HG03097 (cell line): Measurements from ENCODE around the gene SCMH1.
"Not testable (repeated sequence)": the region's sequence is repeated elsewhere in the genome, so short reads cannot be mapped to it uniquely, and the experiment has no call there.

Source experiments
- ATAC-seq: cut with Tn5 transposase; IDR thresholded peaks from one replicate; pipeline ENCODE4 v1.9.1; 2021; ENCODE audit not compliant: unreplicated experiment, low FRiP score

SCMH1 gene

DNA sequence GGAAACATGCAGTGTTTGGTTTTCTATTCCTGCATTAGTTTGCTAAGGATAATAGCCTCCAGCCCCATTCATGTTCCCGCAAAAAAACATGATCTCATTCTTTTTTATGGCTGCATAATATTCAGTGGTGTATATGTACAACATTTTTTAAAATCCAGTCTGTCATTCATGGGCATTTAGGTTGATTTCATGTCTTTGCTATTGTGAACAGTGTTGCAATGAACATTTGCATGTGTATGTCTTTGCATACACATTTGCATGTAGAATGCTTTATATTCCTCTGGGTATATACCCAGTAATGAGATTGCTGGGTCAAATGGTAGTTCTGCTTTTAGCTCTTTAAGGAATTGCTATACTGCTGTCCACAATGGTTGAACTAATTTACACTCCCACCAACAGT lies 9.0 kb upstream of the SCMH1 start:
- ATAC-seq = not testable (repeated sequence)

DNA sequence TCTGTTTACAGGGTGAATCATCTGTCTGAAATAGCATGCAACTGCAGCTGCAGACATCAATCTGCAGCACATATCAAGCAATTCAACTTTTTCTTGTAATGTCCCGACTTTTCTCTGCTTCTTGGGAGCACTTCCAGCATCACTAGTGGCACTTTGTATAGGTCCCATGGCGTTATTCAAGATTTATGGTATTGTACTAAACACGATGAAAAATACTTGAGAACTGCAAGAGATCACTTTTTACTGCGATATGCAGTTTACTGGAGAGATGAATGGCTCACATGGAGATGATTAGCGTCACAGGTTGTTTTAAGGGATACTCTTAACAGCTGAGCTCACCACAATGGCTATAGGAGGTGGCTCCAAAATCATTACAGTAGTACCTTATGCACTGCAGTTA lies 7.2 kb upstream of the SCMH1 start:
- no peak for ATAC-seq

DNA sequence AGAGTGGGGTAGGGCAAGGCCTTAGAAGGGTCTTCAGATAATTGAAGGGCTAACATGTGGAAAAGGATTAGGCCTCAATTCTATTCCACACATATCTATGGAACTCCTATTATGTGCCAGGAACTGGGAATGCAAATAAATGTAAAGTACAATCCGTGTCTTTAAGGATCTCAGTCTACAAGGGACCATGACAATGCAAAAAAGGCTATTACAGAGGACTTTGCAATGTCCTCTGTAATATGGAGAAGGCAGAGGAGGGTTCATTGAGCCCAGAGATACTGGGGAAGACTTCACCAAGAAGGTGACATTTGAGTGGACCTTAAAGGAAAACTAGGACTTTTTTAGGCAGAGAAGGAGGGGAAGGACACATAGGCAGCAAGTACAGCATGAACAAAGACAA lies 4.5 kb upstream of the SCMH1 start:
- no peak for ATAC-seq

DNA sequence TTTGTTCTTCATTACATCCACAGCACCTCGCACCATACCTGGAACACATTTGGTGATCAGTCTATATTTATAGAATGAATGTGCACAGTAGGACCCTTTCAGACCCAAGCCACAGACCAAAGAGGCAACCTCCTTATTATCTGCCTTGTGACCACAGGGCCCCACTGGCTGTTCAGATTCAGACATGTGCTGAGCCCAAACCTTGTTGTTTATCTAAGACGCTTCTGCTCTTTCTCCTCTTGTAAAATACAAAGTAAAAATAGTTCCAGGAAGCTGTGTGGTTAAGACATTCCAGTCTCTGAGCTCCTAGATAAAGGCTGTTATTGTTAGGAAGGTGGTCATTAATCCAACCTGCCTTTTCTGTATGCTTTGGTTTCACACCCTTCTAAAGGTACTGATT lies 3.6 kb upstream of the SCMH1 start:
- ATAC-seq = no peak

DNA sequence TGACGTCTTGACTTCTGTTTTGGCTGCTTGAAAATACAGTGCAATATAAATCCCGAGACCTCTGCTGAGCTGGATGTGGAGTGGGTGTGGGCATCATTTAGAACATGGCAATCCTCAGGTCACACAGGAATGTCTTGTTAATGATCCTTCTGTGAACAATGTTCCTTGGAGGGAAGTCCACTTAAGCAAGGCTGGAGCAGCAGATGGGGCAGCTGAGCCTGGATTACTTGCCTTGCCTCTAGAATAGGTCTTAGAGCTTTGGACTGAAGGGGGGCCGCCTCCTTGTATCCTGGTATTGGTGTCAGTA lies 926 bp upstream of the SCMH1 start:
- no peak for ATAC-seq

DNA sequence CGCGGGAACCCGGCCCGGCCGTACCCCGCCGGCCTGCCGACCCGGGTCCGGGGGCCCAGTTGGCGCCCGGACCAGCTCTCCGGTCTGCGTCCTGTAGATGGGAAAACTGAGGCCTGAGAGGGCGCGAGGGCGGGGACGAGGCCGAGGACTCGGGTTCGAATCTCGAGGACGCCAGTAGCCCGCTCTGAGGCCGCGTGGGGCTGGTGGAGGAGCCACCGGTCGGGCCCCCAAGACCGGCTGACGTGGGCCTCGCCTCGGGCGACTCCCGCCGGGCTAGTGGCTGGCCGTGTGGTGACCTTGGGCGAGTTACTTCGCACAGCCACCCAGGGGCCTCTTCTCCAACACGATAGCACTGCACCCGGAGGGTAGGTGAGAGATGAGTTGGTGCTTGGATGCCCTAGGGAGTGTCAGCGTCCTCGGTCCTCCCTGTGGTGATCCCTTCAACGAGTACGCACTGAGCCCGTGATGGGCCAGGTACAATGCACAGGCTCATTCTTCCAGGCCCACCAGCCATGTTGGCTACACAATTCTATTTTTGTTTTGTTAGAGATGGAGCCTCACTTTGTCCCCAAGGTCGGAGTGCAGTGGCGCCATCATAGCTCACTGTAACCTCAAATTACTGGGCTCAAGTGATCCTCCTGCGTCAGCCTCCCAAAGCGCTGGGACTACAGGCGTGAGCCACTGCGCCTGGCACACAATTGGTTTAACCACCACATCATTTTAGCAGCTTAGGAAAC lies 404 bp upstream of the SCMH1 start:
- peak; percentile 3 for ATAC-seq

DNA sequence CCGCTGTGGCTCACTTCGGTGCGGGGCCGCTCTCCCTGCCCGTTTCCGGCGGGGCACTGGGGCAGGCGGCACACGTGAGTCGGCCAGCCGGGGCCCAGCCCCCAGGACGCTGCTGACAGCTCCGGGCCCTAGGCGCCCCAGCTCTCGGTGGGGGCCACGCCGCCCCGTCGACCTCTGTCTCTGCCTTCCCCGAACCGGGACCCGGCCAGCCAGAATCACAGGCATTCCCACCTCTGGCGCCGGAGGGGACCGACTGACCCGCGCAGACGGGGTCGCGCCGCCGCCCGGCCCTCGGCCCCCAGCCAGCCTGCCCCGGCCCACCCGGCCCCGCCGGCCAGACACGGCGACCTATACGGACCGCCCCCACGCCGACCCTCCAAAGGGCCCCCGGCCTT lies 755 bp downstream of the SCMH1 start:
- ATAC-seq = peak; percentile 46

DNA sequence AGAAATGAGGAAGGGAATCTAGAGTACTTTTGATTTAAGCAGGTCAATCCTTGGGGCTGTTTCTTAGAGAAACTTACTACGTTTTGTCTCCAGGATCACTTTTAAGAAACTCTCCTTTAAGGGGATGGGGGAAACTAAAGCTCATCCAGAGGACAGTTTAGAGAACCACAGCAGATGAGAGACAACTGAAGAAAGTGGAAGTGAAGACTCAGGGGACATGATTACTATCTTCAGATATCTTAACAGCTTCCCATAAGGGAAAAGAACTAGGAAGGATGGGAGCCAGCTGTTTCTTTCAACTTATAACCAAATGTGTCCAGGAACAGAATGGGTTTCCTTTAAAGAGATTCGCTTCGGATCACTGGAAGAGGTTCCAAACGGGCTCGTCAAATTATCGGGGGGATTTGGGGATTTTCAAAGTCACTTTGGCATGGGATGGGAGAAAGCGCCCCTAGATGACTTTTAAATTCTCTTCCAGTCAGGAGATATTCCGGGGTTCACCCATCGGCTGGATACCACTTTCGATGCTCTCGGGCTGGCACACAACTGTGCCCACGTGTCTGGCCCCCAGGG lies 1.2 kb downstream of the SCMH1 start:
- no peak for ATAC-seq

DNA sequence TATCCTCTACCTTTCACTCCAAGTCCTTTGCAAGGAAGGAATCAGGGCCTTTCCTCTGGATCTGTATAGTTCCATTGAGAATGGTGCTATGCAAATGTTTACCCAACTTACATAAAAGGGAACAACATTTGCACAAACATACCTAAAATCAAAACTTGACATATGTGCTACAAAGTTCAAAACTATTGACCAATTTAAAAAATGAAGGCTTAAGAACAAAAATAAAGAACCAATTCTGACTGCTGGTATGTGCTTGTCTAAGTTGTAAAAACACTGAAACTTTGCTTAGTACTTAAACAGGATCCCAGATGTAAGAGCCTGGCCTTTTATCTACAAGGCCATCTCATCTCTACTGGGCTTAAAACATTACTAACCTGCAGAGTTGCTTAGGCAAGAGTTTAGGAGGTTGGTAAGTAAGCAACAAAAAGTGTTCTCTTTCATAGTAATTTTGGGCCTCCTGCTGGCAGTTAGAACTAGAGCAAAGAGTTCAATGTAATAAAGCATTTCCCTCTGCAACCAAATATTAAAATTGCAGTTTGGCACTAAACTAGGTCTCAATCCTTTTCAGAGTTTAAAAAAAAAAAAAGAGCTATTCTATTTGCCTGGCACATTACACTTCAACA lies 2.0 kb downstream of the SCMH1 start:
- ATAC-seq = no peak

DNA sequence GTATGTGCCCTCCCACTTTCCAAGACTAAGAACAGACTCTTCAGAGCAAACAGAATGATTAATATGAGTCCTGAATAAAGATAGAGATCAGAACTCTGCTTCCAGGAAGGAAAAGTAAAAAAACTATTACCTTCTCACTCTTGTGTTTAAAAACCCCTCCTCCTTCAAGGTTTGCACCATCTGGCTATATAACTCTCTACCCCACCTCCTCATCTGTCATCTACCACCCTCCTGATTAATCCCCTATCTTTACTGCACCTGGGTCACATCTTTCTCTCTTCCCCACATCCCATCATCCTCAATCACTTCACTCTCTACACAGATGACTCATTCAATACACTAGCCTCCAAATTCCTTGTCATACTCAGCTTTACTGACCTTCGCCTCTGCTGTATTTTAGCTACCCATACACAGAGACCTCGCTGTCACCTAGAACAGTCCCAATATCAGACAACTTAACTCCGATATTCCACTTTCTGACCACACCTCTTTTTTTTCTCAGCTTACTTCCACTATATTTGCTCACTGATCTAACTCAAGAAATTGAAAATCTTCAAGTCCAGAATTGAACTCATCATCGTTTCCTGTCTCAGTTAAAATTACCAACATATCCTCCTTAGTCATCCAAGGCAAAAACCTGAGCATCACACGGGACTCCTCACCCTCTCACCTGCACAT lies 3.7 kb downstream of the SCMH1 start:
- ATAC-seq = no peak

DNA sequence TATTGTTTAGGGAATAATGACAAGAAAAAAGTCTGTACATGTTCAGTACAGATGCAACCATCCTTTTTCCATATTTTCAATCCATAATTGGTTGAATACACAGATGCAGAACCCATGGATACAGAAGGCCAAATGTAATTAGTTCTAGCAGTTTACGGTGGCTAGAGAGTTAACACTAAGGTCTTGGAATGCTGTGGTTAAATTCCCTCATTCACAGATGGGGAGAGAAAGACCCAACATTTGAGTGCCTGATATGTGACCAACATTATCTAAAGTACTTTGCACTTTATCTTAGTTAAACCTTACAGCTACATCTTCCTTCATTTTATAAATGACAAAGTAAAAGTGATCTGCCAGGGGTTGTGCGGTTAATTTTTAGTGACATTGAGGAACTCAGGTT lies 5.3 kb downstream of the SCMH1 start:
- no peak for ATAC-seq

DNA sequence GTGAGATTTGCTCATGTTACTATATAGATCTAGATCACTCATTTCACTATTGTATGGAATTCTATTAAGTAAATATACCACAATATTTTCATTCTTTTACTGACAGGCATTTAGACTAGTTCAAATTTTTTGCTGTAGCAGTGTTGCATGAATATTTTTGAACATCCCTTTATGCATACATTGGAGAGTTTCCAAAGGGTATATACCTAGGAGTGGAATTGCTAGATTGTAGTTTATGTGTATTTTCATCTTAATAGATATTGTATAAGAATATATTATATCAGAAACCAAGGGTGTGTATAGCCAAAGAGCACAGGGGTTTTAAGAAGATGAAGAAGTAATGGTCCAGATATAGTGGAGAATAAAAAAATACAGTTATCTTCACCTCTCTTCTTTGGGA lies 6.2 kb downstream of the SCMH1 start:
- no peak for ATAC-seq

DNA sequence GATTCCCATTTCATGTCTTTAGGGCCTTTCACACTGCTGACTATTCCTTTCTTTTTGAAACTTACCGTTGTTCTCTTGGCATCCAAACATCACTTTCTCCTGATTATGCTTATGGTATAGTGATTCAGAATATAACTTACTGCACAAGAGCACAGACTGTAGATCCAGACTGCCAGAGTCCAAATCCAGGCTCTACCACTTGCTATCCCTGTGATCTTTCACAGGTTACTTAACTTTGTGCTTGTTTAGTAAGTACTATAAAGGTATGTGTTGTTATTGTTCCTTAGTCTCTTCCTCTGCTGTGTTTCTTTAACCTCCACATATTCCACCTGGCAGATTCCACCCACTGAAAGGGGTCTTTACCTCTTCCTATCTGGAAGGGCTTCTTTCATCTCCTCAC lies 8.4 kb downstream of the SCMH1 start:
- no peak for ATAC-seq

DNA sequence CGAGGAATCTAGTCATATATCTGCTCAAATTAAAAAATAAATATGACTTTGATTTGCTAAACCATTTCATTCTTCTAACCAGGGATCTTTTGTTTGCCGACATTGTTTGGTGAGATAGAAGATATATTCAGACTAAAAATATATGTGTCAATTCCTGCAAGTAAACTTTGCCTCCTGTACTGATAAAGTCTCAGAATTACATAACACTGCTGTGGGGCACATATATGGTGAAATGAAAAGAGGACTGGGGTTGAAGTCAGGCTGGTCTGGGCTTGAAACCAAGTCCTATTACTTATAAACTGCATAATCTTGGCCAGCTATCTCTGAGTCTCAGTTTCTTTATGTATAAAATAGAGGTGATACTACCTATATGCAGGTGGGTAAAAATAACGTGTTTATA lies 9.8 kb downstream of the SCMH1 start:
- ATAC-seq = no peak

DNA sequence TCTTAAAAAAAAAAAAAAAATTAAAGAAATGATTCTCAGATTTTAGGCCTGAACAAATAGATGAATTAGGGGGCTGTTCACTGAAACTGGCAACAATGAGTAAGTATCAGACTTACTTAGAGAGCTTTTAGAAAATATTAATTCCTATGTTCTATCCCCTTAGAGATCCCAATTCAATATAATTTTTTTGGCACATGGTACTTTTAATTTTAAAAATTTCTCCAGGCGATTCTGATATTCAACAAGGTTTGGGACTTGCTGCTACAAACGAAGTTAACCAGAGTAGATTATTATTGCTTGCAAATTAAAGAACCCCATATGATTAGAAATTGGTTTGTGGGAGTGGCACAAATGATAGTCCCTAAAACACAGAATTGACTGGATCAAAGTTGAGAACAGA lies 11.4 kb downstream of the SCMH1 start:
- ATAC-seq = no peak

DNA sequence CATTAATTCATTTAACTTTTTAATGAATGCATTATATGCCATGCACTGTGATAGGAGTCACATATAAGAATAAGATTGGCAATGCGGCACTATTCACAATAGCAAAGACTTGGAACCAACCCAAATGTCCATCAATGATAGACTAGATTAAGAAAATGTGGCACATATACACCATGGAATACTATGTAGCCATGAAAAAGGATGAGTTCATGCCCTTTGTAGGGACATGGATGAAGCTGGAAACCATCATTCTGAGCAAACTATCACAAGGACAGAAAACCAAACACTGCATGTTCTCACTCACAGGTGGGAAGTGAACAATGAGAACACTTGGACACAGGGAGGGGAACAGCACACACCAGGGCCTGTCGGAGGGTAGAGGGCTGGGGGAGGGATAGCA lies 12.9 kb downstream of the SCMH1 start:
- not testable (repeated sequence) for ATAC-seq

DNA sequence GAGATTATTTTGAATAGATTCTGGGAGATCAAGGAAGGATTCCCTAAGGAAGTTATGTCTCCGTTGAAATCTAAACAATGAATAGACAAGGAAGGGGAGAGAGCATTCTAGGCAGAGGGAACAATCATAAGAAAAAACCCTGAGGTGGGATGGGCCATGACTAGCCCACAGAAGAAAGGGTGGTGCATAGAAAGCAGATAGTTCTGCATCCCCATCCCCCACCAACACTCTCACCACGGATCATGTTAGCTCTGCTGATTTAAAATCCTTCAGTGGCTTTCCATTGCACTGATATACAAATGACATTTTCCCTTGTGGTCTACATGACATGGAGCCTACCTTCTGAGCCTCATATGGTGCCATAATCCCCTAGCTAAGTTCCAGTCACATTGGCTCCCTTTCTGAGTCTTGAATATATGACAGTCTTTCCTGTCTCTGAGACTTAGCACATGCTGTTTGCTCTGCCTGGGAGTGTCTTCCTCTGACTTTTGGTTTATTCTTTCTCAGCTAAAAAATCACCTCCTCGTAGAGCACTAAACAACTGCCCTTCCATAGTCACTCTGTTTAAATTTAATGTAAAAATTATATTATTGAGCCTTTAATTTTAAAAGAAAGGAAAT lies 15.2 kb downstream of the SCMH1 start:
- ATAC-seq = no peak

DNA sequence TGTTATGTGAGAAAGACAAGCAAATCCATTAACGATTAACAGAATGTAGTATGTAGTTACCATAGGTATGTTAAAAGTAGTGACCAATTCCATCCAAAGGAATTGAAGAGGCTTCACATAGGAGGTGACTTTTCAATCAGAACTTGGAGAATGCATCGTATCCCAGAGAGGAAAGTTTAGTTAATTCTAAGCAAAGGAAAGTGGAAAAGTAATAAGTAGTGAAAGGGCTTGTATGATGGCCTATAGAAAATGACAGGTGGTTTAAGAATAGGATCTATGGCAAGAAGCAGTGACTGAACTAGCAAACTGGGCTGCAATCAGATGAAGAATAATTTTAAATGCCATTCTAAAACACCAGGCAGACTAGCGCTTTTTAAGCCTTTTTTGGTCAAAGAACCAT lies 16.6 kb downstream of the SCMH1 start:
- ATAC-seq = no peak

DNA sequence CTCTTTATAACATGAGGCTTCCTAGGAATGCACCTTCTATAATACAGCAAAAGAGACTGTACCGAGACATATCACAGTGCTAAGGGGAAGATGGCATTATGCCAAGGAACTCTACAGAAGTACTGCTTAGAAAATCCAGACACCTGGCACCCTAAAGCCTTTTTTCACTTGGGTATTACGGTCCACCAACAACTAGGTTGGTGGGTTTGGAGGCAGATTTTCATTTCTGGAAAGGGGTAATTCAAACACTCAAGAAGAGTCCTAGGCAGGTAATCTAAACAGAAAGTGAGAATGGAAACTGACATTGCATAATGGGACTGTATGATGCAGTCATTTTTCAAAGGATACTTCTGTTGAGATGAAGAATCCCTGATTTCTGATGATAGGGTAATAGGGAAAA lies 19.6 kb downstream of the SCMH1 start:
- ATAC-seq = no peak

DNA sequence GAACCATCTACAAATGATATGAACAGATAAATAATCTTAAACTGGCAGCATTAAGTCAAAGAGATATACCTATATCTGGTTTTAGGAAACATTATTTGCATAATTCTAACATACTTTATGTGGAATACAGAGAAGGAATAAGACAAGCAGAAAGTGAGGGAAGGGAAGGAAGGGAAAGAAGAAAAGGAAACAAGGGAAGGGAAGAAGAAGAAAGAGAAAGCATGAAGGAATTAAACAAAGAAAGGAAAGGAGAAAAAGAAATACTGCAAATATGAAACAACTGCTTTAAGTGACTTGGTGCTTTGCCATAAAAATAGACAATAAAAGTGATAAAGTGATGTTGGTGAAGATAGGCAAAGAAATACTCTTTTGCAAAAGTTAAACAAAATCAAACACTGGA lies 20.1 kb downstream of the SCMH1 start:
- ATAC-seq = no peak

DNA sequence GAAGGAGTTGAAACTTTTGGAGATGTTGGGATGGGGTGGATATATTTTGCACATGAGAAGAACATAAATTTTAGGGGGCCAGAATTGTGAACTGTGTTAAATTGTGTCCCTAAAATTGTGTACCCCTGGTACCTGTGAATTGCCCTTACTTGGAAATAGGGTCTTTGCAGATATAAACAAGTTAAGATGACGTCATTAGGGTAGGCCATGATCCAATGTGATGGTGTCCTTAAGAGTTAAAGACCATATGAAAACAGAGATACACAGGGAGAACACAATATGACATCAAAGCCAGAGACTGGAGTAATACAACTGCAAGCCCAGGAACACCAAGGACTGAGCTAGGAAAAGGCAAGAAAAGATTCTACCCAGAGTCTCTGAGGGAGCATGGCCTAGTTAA lies 24.0 kb downstream of the SCMH1 start:
- no peak for ATAC-seq

DNA sequence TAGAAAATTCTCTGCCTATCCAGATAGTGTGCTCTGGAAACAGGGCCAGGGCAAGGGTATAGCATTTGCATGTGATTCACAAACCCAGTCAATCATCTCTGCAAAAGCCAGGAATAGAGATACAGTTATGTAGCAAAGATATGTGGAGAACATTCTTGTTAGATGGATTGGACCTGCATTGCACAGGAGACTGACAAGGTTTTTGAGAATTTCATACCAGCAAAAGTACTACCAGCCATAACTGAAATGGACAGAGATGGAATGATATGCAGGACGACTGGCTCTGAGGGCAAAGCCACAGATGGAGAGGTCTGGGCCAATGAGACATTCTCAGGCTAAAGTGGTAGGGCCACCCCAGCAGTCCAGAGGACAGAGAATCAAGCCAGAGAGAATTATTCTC lies 24.7 kb downstream of the SCMH1 start:
- no peak for ATAC-seq
